Glutamatergic neuron (in vitro differentiated cells): ENCODE measurements around the gene MAL. TPM values are rescaled to one million over a fixed set of nuclear protein-coding genes. Genes with fewer than 3 reads are reported as not detected.

Experiments
- DNase-seq: peaks from one replicate; pipeline ENCODE4 v3.0.0; 2022
- H3K27ac Mint-ChIP-seq: one replicate; pipeline ENCODE4 v1.8.0; 2020; ENCODE audit warnings: mild to moderate bottlenecking, mixed read lengths, inconsistent platforms; ENCODE audit not compliant: unreplicated experiment
- H3K27me3 Mint-ChIP-seq: one replicate; pipeline ENCODE4 v1.8.0; 2020; ENCODE audit warnings: mild to moderate bottlenecking, moderate library complexity, mixed read lengths, inconsistent platforms; ENCODE audit not compliant: unreplicated experiment
- H3K36me3 Mint-ChIP-seq: one replicate; pipeline ENCODE4 v1.8.0; 2020; ENCODE audit warnings: mild to moderate bottlenecking, mixed read lengths, inconsistent platforms; ENCODE audit not compliant: unreplicated experiment
- H3K4me1 Mint-ChIP-seq: one replicate; pipeline ENCODE4 v1.8.0; 2020; ENCODE audit warnings: mild to moderate bottlenecking, low read depth, mixed read lengths, inconsistent platforms; ENCODE audit not compliant: unreplicated experiment
- H3K4me3 Mint-ChIP-seq: one replicate; pipeline ENCODE4 v1.8.0; 2020; ENCODE audit warnings: mild to moderate bottlenecking, mixed read lengths, inconsistent platforms; ENCODE audit not compliant: unreplicated experiment
- H3K9me3 Mint-ChIP-seq: one replicate; pipeline ENCODE4 v1.8.0; 2020; ENCODE audit warnings: mild to moderate bottlenecking, moderate library complexity, mixed read lengths, inconsistent platforms; ENCODE audit not compliant: unreplicated experiment
- CTCF ChIP-seq: fragments of 200-600 bp; sonication (generic); IDR thresholded peaks from one replicate; pipeline ENCODE4 v1.5.0; 2021; ENCODE audit not compliant: partially characterized antibody, unreplicated experiment
- total RNA-seq: library from RNA; stranded (reverse); fragmentation: NEBNext Ultra II Directional; extraction: Animal tissue kit (Norgen Biotek cat#: 25700); gene quantifications from one replicate; pipeline ENCODE4 v1.2.1, GENCODE V29; 2021; ENCODE audit not compliant: unreplicated experiment

MAL gene
- total RNA-seq, 1 donor from 2014 or later = 9.0 TPM

GRCh38 chr2:94986392-94986963, 39.0 kb upstream of the MAL start:
- Mint-ChIP-seq H3K4me1 (peaks cover 1% of the 10 kb centered on the region), H3K27me3 (peaks cover 7% of the 10 kb centered on the region), H3K9me3 (peaks cover 2% of the 10 kb centered on the region), H3K4me3 (no peak overlapping the region), H3K36me3 (no peaks in the 10 kb centered on the region), H3K27ac (no peak overlapping the region)
- peak; percentile 91 for TF ChIP-seq CTCF
- DNase-seq = peak; percentile 71

- peaks cover 1% of the 10 kb centered on the region for H3K4me1 Mint-ChIP-seq
- H3K27me3 Mint-ChIP-seq = peaks cover 5% of the 10 kb centered on the region
These were observed 38.2 kb upstream of the MAL start for GRCh38 chr2:94987074-94988020.

GRCh38 chr2:94990956-94991355, 34.6 kb upstream of the MAL start:
- Mint-ChIP-seq H3K4me1 (peaks cover 1% of the 10 kb centered on the region), H3K9me3 (peaks cover 6% of the 10 kb centered on the region), H3K36me3 (no peaks in the 10 kb centered on the region), H3K27ac (no peak overlapping the region), H3K27me3 (peaks cover 10% of the 10 kb centered on the region), H3K4me3 (no peak overlapping the region)
- no peak for DNase-seq
- TF ChIP-seq CTCF = no peak

More at GRCh38 chr2:94987074-94988020, 38.2 kb upstream of the MAL start:
- no peak overlapping the region for H3K27ac Mint-ChIP-seq
- peaks cover 2% of the 10 kb centered on the region for H3K9me3 Mint-ChIP-seq
- peak; percentile 3 for DNase-seq
- H3K36me3 Mint-ChIP-seq = no peaks in the 10 kb centered on the region
- H3K4me3 Mint-ChIP-seq = no peak overlapping the region
- TF ChIP-seq CTCF = no peak

GRCh38 chr2:94992360-94992759, 33.1 kb upstream of the MAL start:
- TF ChIP-seq CTCF = no peak
- no peaks in the 10 kb centered on the region for H3K36me3 Mint-ChIP-seq
- H3K4me1 Mint-ChIP-seq = no peaks in the 10 kb centered on the region
- H3K9me3 Mint-ChIP-seq = peaks cover 6% of the 10 kb centered on the region
- H3K27ac Mint-ChIP-seq = no peak overlapping the region
- no peak for DNase-seq
- peaks cover 7% of the 10 kb centered on the region for H3K27me3 Mint-ChIP-seq
- no peak overlapping the region for H3K4me3 Mint-ChIP-seq
